T47D (cell line): ENCODE measurements around the gene UBE2E2.
A peak's percentile ranks its signal among the peaks of the same experiment; 100 is the strongest.
"Not testable (repeated sequence)": the region's sequence is repeated elsewhere in the genome, so short reads cannot be mapped to it uniquely, and the experiment has no call there.

Source experiments
- DNase-seq, 2 experiments: peaks; one replicate each; pipeline versions ENCODE4 v3.0.0 to v3.0.0-alpha.2; 2011 to 2012; ENCODE audit warnings: low read depth in 1 of 2, low spot score in 1 of 2
- JUND ChIP-seq: IDR thresholded peaks from 2 replicates; pipeline ENCODE4 v1.6.1; 2012; ENCODE audit warnings: low read depth
- in situ Hi-C: cut with HindIII; loops from 2 replicates; pipeline ENCODE4 v1.10.0; 2016; ENCODE audit warnings: low sequenced_read_pairs, low pct_unique_long_range_greater_than_20kb

Gene UBE2E2

GRCh38 chr3:23314981-23315762 lies 112.0 kb downstream of the UBE2E2 start:
- TF ChIP-seq JUND = no peak
- DNase-seq = peak in 1 of 2 experiments; percentile 23
- in situ Hi-C loops = no loop called here

- TF ChIP-seq JUND = no peak
- in situ Hi-C loops = no loop called here
- no peak for DNase-seq
Measured at GRCh38 chr3:23316924-23317323, 113.8 kb downstream of the UBE2E2 start.

- DNase-seq = peak in 1 of 2 experiments; percentile 18
- in situ Hi-C loops = no loop called here
- TF ChIP-seq JUND = no peak
Measured at GRCh38 chr3:23319366-23320312, 116.5 kb downstream of the UBE2E2 start.

- in situ Hi-C loops = no loop called here
- TF ChIP-seq JUND = 0 out of 2 replicates have a peak, but pooled peaks have one; percentile 34
- peak; percentile 23 to 92 for DNase-seq
Measured at GRCh38 chr3:23320586-23321570, 117.8 kb downstream of the UBE2E2 start.

- DNase-seq = no peak
- no peak for TF ChIP-seq JUND
- in situ Hi-C loops = no loop called here
Measured at GRCh38 chr3:23324745-23325144, 121.6 kb downstream of the UBE2E2 start.

- TF ChIP-seq JUND = no peak
- in situ Hi-C loops = no loop called here
- no peak for DNase-seq
Measured at GRCh38 chr3:23325466-23326065, 122.4 kb downstream of the UBE2E2 start.

GRCh38 chr3:23329471-23330105 lies 126.5 kb downstream of the UBE2E2 start:
- in situ Hi-C loops = no loop called here
- no peak for TF ChIP-seq JUND
- no peak for DNase-seq

GRCh38 chr3:23330568-23330967 lies 127.4 kb downstream of the UBE2E2 start:
- in situ Hi-C loops = no loop called here
- no peak for DNase-seq
- no peak for TF ChIP-seq JUND

GRCh38 chr3:23331141-23331935 lies 128.2 kb downstream of the UBE2E2 start:
- in situ Hi-C loops = no loop called here
- TF ChIP-seq JUND = no peak
- no peak for DNase-seq

- in situ Hi-C loops = no loop called here
- no peak for TF ChIP-seq JUND
- no peak for DNase-seq
Measured at GRCh38 chr3:23333633-23334032, 130.5 kb downstream of the UBE2E2 start.

GRCh38 chr3:23336853-23337252 lies 133.7 kb downstream of the UBE2E2 start:
- DNase-seq, in situ Hi-C loops: not testable (repeated sequence)
